HG03520 (cell line): ENCODE results near the gene LDB3.
A peak's percentile ranks its signal among the peaks of the same experiment; 100 is the strongest.
"Not testable (repeated sequence)": the region's sequence is repeated elsewhere in the genome, so short reads cannot be mapped to it uniquely, and the experiment has no call there.

Source experiments
- ATAC-seq: cut with Tn5 transposase; IDR thresholded peaks from one replicate; pipeline ENCODE4 v1.9.1; 2021; ENCODE audit warnings: mild to moderate bottlenecking, moderate library complexity; ENCODE audit not compliant: unreplicated experiment

Gene LDB3

GRCh38 chr10:86726677-86726999, 58.3 kb downstream of the LDB3 start:
- ATAC-seq, result no peak

GRCh38 chr10:86727470-86727869, 59.2 kb downstream of the LDB3 start:
- ATAC-seq, result no peak

- no peak for ATAC-seq
Observed at GRCh38 chr10:86728056-86728455, 59.7 kb downstream of the LDB3 start.

GRCh38 chr10:86729677-86730076, 61.4 kb downstream of the LDB3 start:
- ATAC-seq, result no peak

- ATAC-seq, result no peak
Observed at GRCh38 chr10:86730227-86730626, 61.9 kb downstream of the LDB3 start.

GRCh38 chr10:86732771-86733170, 64.5 kb downstream of the LDB3 start:
- ATAC-seq, result no peak

- ATAC-seq, result no peak
Observed at GRCh38 chr10:86733260-86733671, 65.0 kb downstream of the LDB3 start.

- ATAC-seq, result no peak
Observed at GRCh38 chr10:86734207-86734988, 66.1 kb downstream of the LDB3 start.

- not testable (repeated sequence) for ATAC-seq
Observed at GRCh38 chr10:86735278-86735677, 67.0 kb downstream of the LDB3 start.

GRCh38 chr10:86742230-86742629, 73.9 kb downstream of the LDB3 start:
- ATAC-seq, result no peak

GRCh38 chr10:86744067-86744725, 75.9 kb downstream of the LDB3 start:
- ATAC-seq, result no peak

- no peak for ATAC-seq
Observed at GRCh38 chr10:86747796-86748581, 79.7 kb downstream of the LDB3 start.

- ATAC-seq, result no peak
Observed at GRCh38 chr10:86749854-86750253, 81.5 kb downstream of the LDB3 start.

- ATAC-seq, result no peak
Observed at GRCh38 chr10:86751477-86751876, 83.2 kb downstream of the LDB3 start.

- no peak for ATAC-seq
Observed at GRCh38 chr10:86752311-86752710, 84.0 kb downstream of the LDB3 start.

GRCh38 chr10:86753051-86753450, 84.7 kb downstream of the LDB3 start:
- no peak for ATAC-seq

GRCh38 chr10:86753638-86754434, 85.5 kb downstream of the LDB3 start:
- ATAC-seq, result no peak

- ATAC-seq, result no peak
Observed at GRCh38 chr10:86755454-86755739, 87.1 kb downstream of the LDB3 start.

- peak; percentile 67 for ATAC-seq
Observed at GRCh38 chr10:86755740-86756510, 87.6 kb downstream of the LDB3 start.

GRCh38 chr10:86756511-86757112, 88.3 kb downstream of the LDB3 start, which contains the start of gene BMPR1A:
TSS of gene BMPR1A (plus strand) at chr10:86756619. CDS start at chr10:86876019, 119,400 bp downstream.
- peak; percentile 33 for ATAC-seq
